ENCODE measurements around the gene PCSK6. TPM values are rescaled to one million over a fixed set of nuclear protein-coding genes. Genes with fewer than 3 reads are reported as not detected.

Gene PCSK6
- total RNA-seq, 2 experiments from 2014 or later, result 0.57 TPM; not detected in 1

GRCh38 chr15:101411581-101411980, 77.9 kb downstream of the PCSK6 start:
- POLR2A ChIA-PET, result no interaction called here
- H3K4me2 ChIP-seq (ENCODE audit: low read length), result no peak overlapping the region

GRCh38 chr15:101411085-101411484, 78.4 kb downstream of the PCSK6 start:
- H3K4me2 ChIP-seq (ENCODE audit: low read length), result no peak overlapping the region
- H3K4me3 ChIP-seq (ENCODE audit: low read depth, low read length, poor library complexity, severe bottlenecking), result no peak overlapping the region
- intact Hi-C loops (cut with micrococcal nuclease; ENCODE audit: unreplicated experiment), result no loop called here
- POLR2A ChIA-PET, result interaction anchor here (0.6 to 1.1 kb wide), 2 partner anchors 19 to 97 kb away, joined by 3 to 5 read pairs; no protein-coding TSS in a partner anchor
- no peak for TF ChIP-seq CTCF (conservative IDR thresholded peaks at IDR 0.05; ENCODE audit: low read length)
- TF ChIP-seq EZH2phosphoT487 (IDR thresholded peaks at IDR 0.05; ENCODE audit: borderline replicate concordance, low read depth, low read length), result no peak
- BruUV-seq (replicated peaks), result no TSS peak
- H3K4me1 ChIP-seq (ENCODE audit: insufficient read depth, low read length, poor library complexity, severe bottlenecking), result no peaks in the 10 kb centered on the region
- no peaks in the 10 kb centered on the region for H3K9me2 ChIP-seq (ENCODE audit: insufficient read depth, low read length)
- no peaks in the 10 kb centered on the region for H3K36me3 ChIP-seq (ENCODE audit: insufficient read depth, low read length)
- no peaks in the 10 kb centered on the region for H3K9me3 ChIP-seq (ENCODE audit: low read length)
- CTCF ChIA-PET (ENCODE audit: unreplicated experiment), result no interaction called here
- no peak overlapping the region for H3K27ac ChIP-seq (ENCODE audit: low read depth, low read length, poor library complexity, severe bottlenecking)
- no peak for DNase-seq (ENCODE audit: low spot score)
- no peaks in the 10 kb centered on the region for H4K20me1 ChIP-seq (ENCODE audit: insufficient read depth, low read length)
- no peak overlapping the region for H2AFZ ChIP-seq (ENCODE audit: low read length)
- no peaks in the 10 kb centered on the region for H3K79me2 ChIP-seq (ENCODE audit: insufficient read depth, low read depth, low read length)

More at GRCh38 chr15:101411581-101411980, 77.9 kb downstream of the PCSK6 start:
- no peaks in the 10 kb centered on the region for H4K20me1 ChIP-seq (ENCODE audit: insufficient read depth, low read length)
- H3K36me3 ChIP-seq (ENCODE audit: insufficient read depth, low read length), result no peaks in the 10 kb centered on the region
- CTCF ChIA-PET (ENCODE audit: unreplicated experiment), result no interaction called here
- H2AFZ ChIP-seq (ENCODE audit: low read length), result no peak overlapping the region
- TF ChIP-seq CTCF (conservative IDR thresholded peaks at IDR 0.05; ENCODE audit: low read length) (no peak), EZH2phosphoT487 (IDR thresholded peaks at IDR 0.05; ENCODE audit: borderline replicate concordance, low read depth, low read length) (no peak)
- no peaks in the 10 kb centered on the region for H3K79me2 ChIP-seq (ENCODE audit: insufficient read depth, low read depth, low read length)
- BruUV-seq (replicated peaks), result no TSS peak
- no peaks in the 10 kb centered on the region for H3K4me1 ChIP-seq (ENCODE audit: insufficient read depth, low read length, poor library complexity, severe bottlenecking)
- DNase-seq (ENCODE audit: low spot score), result no peak
- no peak overlapping the region for H3K4me3 ChIP-seq (ENCODE audit: low read depth, low read length, poor library complexity, severe bottlenecking)
- no peak overlapping the region for H3K27ac ChIP-seq (ENCODE audit: low read depth, low read length, poor library complexity, severe bottlenecking)
- no peaks in the 10 kb centered on the region for H3K9me3 ChIP-seq (ENCODE audit: low read length)
- intact Hi-C loops (cut with micrococcal nuclease; ENCODE audit: unreplicated experiment), result no loop called here
- no peaks in the 10 kb centered on the region for H3K9me2 ChIP-seq (ENCODE audit: insufficient read depth, low read length)

- intact Hi-C loops (cut with micrococcal nuclease; ENCODE audit: unreplicated experiment), result no loop called here
- ChIA-PET POLR2A (interaction anchor here (0.6 to 1.1 kb wide), 2 partner anchors 18 to 97 kb away, joined by 3 to 5 read pairs; no protein-coding TSS in a partner anchor), CTCF (ENCODE audit: unreplicated experiment) (no interaction called here)
Measured at GRCh38 chr15:101410612-101411011, 78.9 kb downstream of the PCSK6 start.

More at GRCh38 chr15:101410612-101411011, 78.9 kb downstream of the PCSK6 start:
- Histone ChIP-seq H3K36me3 (ENCODE audit: insufficient read depth, low read length) (no peaks in the 10 kb centered on the region), H3K9me3 (ENCODE audit: low read length) (no peaks in the 10 kb centered on the region), H3K4me3 (ENCODE audit: low read depth, low read length, poor library complexity, severe bottlenecking) (no peak overlapping the region), H4K20me1 (ENCODE audit: insufficient read depth, low read length) (no peaks in the 10 kb centered on the region), H3K79me2 (ENCODE audit: insufficient read depth, low read depth, low read length) (no peaks in the 10 kb centered on the region), H3K4me2 (ENCODE audit: low read length) (no peak overlapping the region), H3K4me1 (ENCODE audit: insufficient read depth, low read length, poor library complexity, severe bottlenecking) (no peaks in the 10 kb centered on the region), H2AFZ (ENCODE audit: low read length) (no peak overlapping the region), H3K9me2 (ENCODE audit: insufficient read depth, low read length) (no peaks in the 10 kb centered on the region), H3K27ac (ENCODE audit: low read depth, low read length, poor library complexity, severe bottlenecking) (no peak overlapping the region)
- no peak for TF ChIP-seq EZH2phosphoT487 (IDR thresholded peaks at IDR 0.05; ENCODE audit: borderline replicate concordance, low read depth, low read length)
- TF ChIP-seq CTCF (conservative IDR thresholded peaks at IDR 0.05; ENCODE audit: low read length), result no peak
- no peak for DNase-seq (ENCODE audit: low spot score)
- no TSS peak for BruUV-seq (replicated peaks)
